HepG2 (cell line): ENCODE measurements around the gene CADPS2. TPM values are rescaled to one million over a fixed set of nuclear protein-coding genes. Genes with fewer than 3 reads are reported as not detected.
A peak's percentile ranks its signal among the peaks of the same experiment; 100 is the strongest.

Experiments
- ATAC-seq: fragments of 200-7000 bp; cut with Tn5 transposase; 3 replicates; pipeline ENCODE4 v1.9.1; 2020; ENCODE audit warnings: mild to moderate bottlenecking, moderate library complexity
- BruUV-seq: library from RNA; stranded (reverse); fragments of 400-500 nt; replicated peaks from 2 replicates; lab custom pipeline; 2021; lab: Mats Ljungman, UMichigan
- CTCF ChIA-PET: fragments of 300-600 bp; formaldehyde crosslinking; extraction: SDS; loops from one replicate; lab custom pipeline; 2021; ENCODE audit warnings: low total read pairs, inconsistent platforms, low intra/inter-chr PET ratio; lab: Yijun Ruan, JAX
- POLR2A ChIA-PET: fragments of 350-600 bp; sonication (Branson Sonifier 250); formaldehyde crosslinking; loops from one replicate; lab custom pipeline; 2020; ENCODE audit warnings: antibody characterized with exemption, inconsistent platforms; lab: Yijun Ruan, JAX
- DNase-seq: peaks from one replicate; pipeline ENCODE4 v3.0.0-alpha.2; 2015; ENCODE audit warnings: low spot score
- FAIRE-seq: peaks from 3 replicates; lab custom pipeline; 2011; peaks lifted over from hg19 to GRCh38; lab: Jason Lieb, UNC
- H2AFZ ChIP-seq: one replicate; pipeline ENCODE4 v1.6.1; 2011; ENCODE audit warnings: low read length, inconsistent platforms
- H3K27ac ChIP-seq: fragments of 300-600 bp; 3 replicates; pipeline ENCODE4 v1.8.0; 2011; ENCODE audit warnings: mixed run types, mild to moderate bottlenecking, mixed read lengths, low read length, inconsistent platforms; ENCODE audit not compliant: insufficient read depth; ENCODE audit errors: extremely low read length
- H3K27me3 ChIP-seq, 2 experiments: fragments of 200-600 bp in 1 of 2; 2 replicates in 1 of 2; 3 replicates in 1 of 2; pipeline versions ENCODE4 v1.6.0 to v1.8.0; 2011; ENCODE audit warnings: low read length in 2 of 2, mild to moderate bottlenecking in 2 of 2, moderate library complexity in 2 of 2, inconsistent platforms in 1 of 2; ENCODE audit not compliant: insufficient read depth in 2 of 2, control insufficient read depth in 1 of 2
- H3K36me3 ChIP-seq, 2 experiments: fragments of 200-600 bp in 1 of 2; replicated peaks in 1 of 2; 2 replicates in 1 of 2; 3 replicates in 1 of 2; pipeline versions ENCODE4 v1.5.1 to v1.8.0; 2011; ENCODE audit warnings: low read length in 2 of 2, inconsistent platforms in 1 of 2; ENCODE audit not compliant: insufficient read depth in 2 of 2, control insufficient read depth in 1 of 2
- H3K4me1 ChIP-seq: 2 replicates; pipeline ENCODE4 v1.5.1; 2012; ENCODE audit warnings: low read length, inconsistent platforms; ENCODE audit not compliant: insufficient read depth
- H3K4me2 ChIP-seq: 2 replicates; pipeline ENCODE4 v1.6.0; 2011; ENCODE audit warnings: low read depth, low read length, inconsistent platforms
- H3K4me3 ChIP-seq, 3 experiments: fragments of 200-600 bp in 1 of 3; sonication (generic), shearing (Covaris generic) in 1 of 3; replicated peaks in 1 of 3; 2 replicates each; pipeline ENCODE4 v1.5.1; 2011 to 2016; ENCODE audit warnings: low read length in 3 of 3, inconsistent platforms in 2 of 3, low read depth in 2 of 3, mild to moderate bottlenecking in 2 of 3, control low read depth in 1 of 3, mixed read lengths in 1 of 3; ENCODE audit not compliant: insufficient read depth in 1 of 3
- H3K79me2 ChIP-seq: one replicate; pipeline ENCODE4 v1.6.1; 2011; ENCODE audit warnings: low read length, inconsistent platforms; ENCODE audit not compliant: insufficient read depth
- H3K9ac ChIP-seq: 2 replicates; pipeline ENCODE4 v1.6.0; 2011; ENCODE audit warnings: mild to moderate bottlenecking, low read depth, low read length, inconsistent platforms; ENCODE audit not compliant: insufficient read depth
- H3K9me3 ChIP-seq: 2 replicates; pipeline ENCODE4 v1.5.1; 2012; ENCODE audit warnings: mild to moderate bottlenecking, low read length
- H4K20me1 ChIP-seq: 2 replicates; pipeline ENCODE4 v1.6.0; 2011; ENCODE audit warnings: inconsistent platforms, mild to moderate bottlenecking, low read length, moderate library complexity; ENCODE audit not compliant: insufficient read depth
- CEBPG ChIP-seq: IDR thresholded peaks from 2 replicates; pipeline ENCODE4 v1.6.1; 2016
- HOXA7 ChIP-seq: sonication (generic); formaldehyde crosslinking; IDR thresholded peaks from 2 replicates; pipeline ENCODE4 v1.8.1; 2022; ENCODE audit warnings: mild to moderate bottlenecking, missing genetic modification reagents, moderate library complexity
- KMT2B ChIP-seq: IDR thresholded peaks from 2 replicates; pipeline ENCODE4 v1.6.1; 2016; ENCODE audit warnings: missing genetic modification reagents, missing compliant biosample characterization
- MXD4 ChIP-seq: IDR thresholded peaks from 2 replicates; pipeline ENCODE4 v1.6.1; 2016; ENCODE audit warnings: mild to moderate bottlenecking, missing biosample characterization, missing genetic modification reagents
- NR2F6 ChIP-seq, 2 experiments: IDR thresholded peaks; 2 replicates each; pipeline ENCODE4 v1.6.1; 2016; ENCODE audit warnings: antibody characterized with exemption in 1 of 2, mild to moderate bottlenecking in 1 of 2
- RFX3 ChIP-seq: IDR thresholded peaks from 2 replicates; pipeline ENCODE4 v1.6.1; 2016; ENCODE audit warnings: missing biosample characterization, missing genetic modification reagents
- TCF12 ChIP-seq, 2 experiments: fragments of 450-650 bp in 1 of 2; sonication (generic) in 1 of 2; formaldehyde crosslinking in 1 of 2; IDR thresholded peaks; 2 replicates each; pipeline versions ENCODE4 v1.6.1 to v1.8.0; 2017 to 2022; ENCODE audit warnings: antibody characterized with exemption in 1 of 2, mild to moderate bottlenecking in 1 of 2, missing genetic modification reagents in 1 of 2, moderate library complexity in 1 of 2
- ZBTB37 ChIP-seq: sonication (generic); formaldehyde crosslinking; IDR thresholded peaks from 2 replicates; pipeline ENCODE4 v1.4.0; 2020; ENCODE audit warnings: mild to moderate bottlenecking, missing genetic modification reagents
- ZNF224 ChIP-seq: sonication (generic); formaldehyde crosslinking; IDR thresholded peaks from 2 replicates; pipeline ENCODE4 v1.5.0; 2020; ENCODE audit warnings: mild to moderate bottlenecking, missing genetic modification reagents
- ZNF383 ChIP-seq: sonication (generic); formaldehyde crosslinking; IDR thresholded peaks from 2 replicates; pipeline ENCODE4 v1.4.0; 2020; ENCODE audit warnings: missing genetic modification reagents, mild to moderate bottlenecking, borderline replicate concordance
- ZNF570 ChIP-seq: sonication (generic); formaldehyde crosslinking; IDR thresholded peaks from 2 replicates; pipeline ENCODE4 v1.4.0; 2020; ENCODE audit warnings: mild to moderate bottlenecking, missing genetic modification reagents, borderline replicate concordance
- ZNF883 ChIP-seq: sonication (generic); formaldehyde crosslinking; IDR thresholded peaks from 2 replicates; pipeline ENCODE4 v1.5.1; 2020; ENCODE audit warnings: mild to moderate bottlenecking, missing genetic modification reagents; ENCODE audit errors: not compliant biosample characterization
- ZZZ3 ChIP-seq: sonication (generic); formaldehyde crosslinking; IDR thresholded peaks from 2 replicates; pipeline ENCODE4 v1.4.0; 2020; ENCODE audit warnings: missing genetic modification reagents, mild to moderate bottlenecking, borderline replicate concordance
- WGBS: methylation state at CpG from one replicate; pipeline ENCODE4 v1.1.6; 2017; ENCODE audit warnings: low lambda C conversion rate; 5-methylcytosine and 5-hydroxymethylcytosine counted together
- in situ Hi-C: cut with HindIII; loops from 2 replicates; pipeline ENCODE4 v1.10.0; 2017; ENCODE audit warnings: low pct_unique_long_range_greater_than_20kb; ENCODE audit not compliant: extremely low pct_ligation_motif_present
- intact Hi-C: fragments of 100-400 bp; cut with micrococcal nuclease; formaldehyde crosslinking; loops from one replicate; pipeline ENCODE4 v1.10.0; 2022; ENCODE audit not compliant: unreplicated experiment
- polyA plus RNA-seq, 8 experiments: library from polyadenylated mRNA; depleted of rRNA in 3 of 8; stranded (reverse) in 7 of 8; unstranded in 1 of 8; fragments of >200 nt; fragmentation: Illumina TruSeq in 4 of 8; extraction: Trizol in 4 of 8; gene quantifications; 2 replicates each; pipeline versions ENCODE4 v1.2.1 to v1.2.3, GENCODE V29; 2011 to 2016; ENCODE audit warnings: low read depth in 4 of 8, missing spikeins in 1 of 8, mixed read lengths in 1 of 8; ENCODE audit not compliant: insufficient read depth in 1 of 8
- total RNA-seq, 5 experiments: library from RNA; depleted of rRNA; stranded (reverse); fragments of >200 nt; fragmentation: Illumina TruSeq; extraction: Trizol; gene quantifications; 2 replicates each; pipeline ENCODE4 v1.2.3, GENCODE V29; 2016; ENCODE audit warnings: low read depth in 1 of 5
- TF ChIP-seq, protein P1 (sequence below): sonication (generic); formaldehyde crosslinking; IDR thresholded peaks from 2 replicates; pipeline ENCODE4 v1.5.0; 2020; ENCODE audit warnings: mild to moderate bottlenecking, missing genetic modification reagents
- TF ChIP-seq, protein P2 (sequence below): sonication (generic); formaldehyde crosslinking; IDR thresholded peaks from 2 replicates; pipeline ENCODE4 v1.5.0; 2020; ENCODE audit warnings: missing genetic modification reagents

CADPS2 gene
- total and polyA plus RNA-seq, 2 of the 13 experiments (the other 11 are each of a cell fraction or from before 2014, with no cell fraction given): 17.6 to 43.8 TPM

DNA sequence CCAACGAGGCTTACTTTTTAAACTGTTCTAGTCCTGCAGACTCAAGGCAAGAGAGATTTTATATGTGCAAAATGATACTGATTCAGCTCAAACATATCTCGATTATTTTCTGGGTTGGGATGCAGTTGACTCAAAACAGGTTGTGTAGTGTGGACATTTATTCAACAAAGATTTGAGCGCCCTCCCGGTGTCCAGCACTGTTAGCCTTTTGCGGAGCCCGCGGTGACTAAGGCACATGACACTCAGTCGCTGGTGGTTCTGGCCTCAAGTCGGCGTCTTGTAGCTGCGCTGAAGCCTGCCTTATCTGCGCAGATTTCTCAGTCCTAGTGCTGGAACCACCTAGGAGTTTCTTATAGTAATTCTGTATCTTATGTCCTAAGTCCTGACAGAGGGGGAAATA, 938 bp upstream of the CADPS2 start (continued):
- no peak for TF ChIP-seq ZBTB37 (CRISPR knock-in tag)
- TF ChIP-seq CEBPG (CRISPR knock-in tag): no peak
- no peak for TF ChIP-seq ZNF883 (CRISPR knock-in tag)
- no peak for TF ChIP-seq NR2F6 (IDR thresholded peaks at IDR 0.05)
- TF ChIP-seq NR2F6 (CRISPR knock-in tag; IDR thresholded peaks at IDR 0.05): no peak
- no peak for TF ChIP-seq TCF12 (IDR thresholded peaks at IDR 0.05)
- TF ChIP-seq TCF12 (CRISPR knock-in tag; IDR thresholded peaks at IDR 0.05): no peak
- no peak for TF ChIP-seq ZZZ3 (CRISPR knock-in tag)

DNA sequence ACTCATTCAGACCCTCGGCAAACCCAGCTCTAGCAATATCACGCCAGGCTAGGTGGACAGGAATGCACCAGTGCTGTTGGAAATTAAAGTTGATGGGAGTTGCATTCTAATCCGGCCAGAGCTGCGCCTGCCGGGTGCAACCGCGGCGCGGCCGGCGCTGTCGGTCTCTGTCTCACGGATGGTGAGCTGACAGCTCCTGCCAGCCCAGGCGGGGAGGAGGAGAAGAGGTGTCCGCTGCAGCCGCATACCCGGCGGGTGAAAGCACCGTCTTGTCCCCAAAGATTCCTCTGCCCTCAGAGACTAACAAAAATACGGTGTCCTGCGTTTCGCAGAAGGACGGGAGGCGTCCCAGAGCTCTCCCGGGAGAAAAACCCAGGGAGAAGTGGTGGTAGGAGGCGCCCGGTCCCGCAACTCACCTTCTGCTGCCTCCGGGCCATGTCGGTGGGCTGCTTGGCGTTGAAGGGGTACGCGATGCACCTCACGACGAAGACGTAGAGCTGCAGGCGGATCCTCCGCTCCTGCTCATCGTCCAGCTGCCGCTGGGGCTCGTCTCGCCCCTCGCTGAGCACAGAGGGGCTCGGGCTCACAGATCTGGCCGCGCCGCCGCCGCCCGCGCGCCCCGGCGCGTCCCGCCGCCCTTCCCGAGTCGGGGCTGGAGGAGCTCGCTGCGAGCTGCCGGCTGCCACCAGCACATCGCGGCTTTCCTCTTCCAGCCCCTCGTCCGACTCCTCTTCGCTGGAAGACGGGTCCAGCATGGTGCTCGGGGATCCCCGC, 490 bp downstream of the CADPS2 start:
- Histone ChIP-seq H3K9me3 (no peaks in the 10 kb centered on the region), H2AFZ (no peak overlapping the region), H3K4me1 (peaks cover 54% of the 10 kb centered on the region), H3K27ac (peak overlapping the region; percentile 89), H3K9ac (peak overlapping the region; percentile 87), H4K20me1 (no peaks in the 10 kb centered on the region; the same call in 1 of the 2 replicates), H3K4me2 (peak overlapping the region; percentile 94), H3K4me3 (peak overlapping the region; percentile 81 to 98 (median 92)), H3K27me3 (no peaks in the 10 kb centered on the region; a peak in 1 of 5 replicates), H3K79me2 (peaks cover 14% of the 10 kb centered on the region), H3K36me3 (no peaks in the 10 kb centered on the region)
- intact Hi-C loops (loop anchor here (1.0 to 5.0 kb wide), 8 partner anchors 37 to 333 kb away; no protein-coding TSS in a partner anchor), in situ Hi-C loops (loop anchor here (10.0 kb wide), 1 partner anchor 81 kb away; no protein-coding TSS in a partner anchor)
- ChIA-PET CTCF (no interaction called here), POLR2A (interaction anchor here (0.6 to 1.6 kb wide), 10 partner anchors 8 to 209 kb away, joined by 3 to 7 read pairs (median 4); no protein-coding TSS in a partner anchor)
- DNase-seq (peak; percentile 34), FAIRE-seq (no peak), ATAC-seq (peak; percentile 64)
- 0% methylated on average over 5 of the region's 70 CpGs for WGBS
- no TSS peak for BruUV-seq
- no peak for TF ChIP-seq RFX3
- peak; percentile 54; the same call in 1 of the 2 replicates for TF ChIP-seq KMT2B (CRISPR knock-in tag)
- no peak for TF ChIP-seq ZNF224
- TF ChIP-seq ZNF570 (CRISPR knock-in tag): no peak; the same call in 1 of the 2 replicates
- TF ChIP-seq, protein P1, sequence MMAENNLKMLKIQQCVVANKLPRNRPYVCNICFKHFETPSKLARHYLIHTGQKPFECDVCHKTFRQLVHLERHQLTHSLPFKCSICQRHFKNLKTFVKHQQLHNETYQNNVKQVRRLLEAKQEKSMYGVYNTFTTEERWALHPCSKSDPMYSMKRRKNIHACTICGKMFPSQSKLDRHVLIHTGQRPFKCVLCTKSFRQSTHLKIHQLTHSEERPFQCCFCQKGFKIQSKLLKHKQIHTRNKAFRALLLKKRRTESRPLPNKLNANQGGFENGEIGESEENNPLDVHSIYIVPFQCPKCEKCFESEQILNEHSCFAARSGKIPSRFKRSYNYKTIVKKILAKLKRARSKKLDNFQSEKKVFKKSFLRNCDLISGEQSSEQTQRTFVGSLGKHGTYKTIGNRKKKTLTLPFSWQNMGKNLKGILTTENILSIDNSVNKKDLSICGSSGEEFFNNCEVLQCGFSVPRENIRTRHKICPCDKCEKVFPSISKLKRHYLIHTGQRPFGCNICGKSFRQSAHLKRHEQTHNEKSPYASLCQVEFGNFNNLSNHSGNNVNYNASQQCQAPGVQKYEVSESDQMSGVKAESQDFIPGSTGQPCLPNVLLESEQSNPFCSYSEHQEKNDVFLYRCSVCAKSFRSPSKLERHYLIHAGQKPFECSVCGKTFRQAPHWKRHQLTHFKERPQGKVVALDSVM (CRISPR knock-in tag): no peak
- no peak for TF ChIP-seq MXD4 (CRISPR knock-in tag)
- TF ChIP-seq HOXA7 (CRISPR knock-in tag): no peak
- no peak for TF ChIP-seq ZNF383 (CRISPR knock-in tag)
- TF ChIP-seq, protein P2, sequence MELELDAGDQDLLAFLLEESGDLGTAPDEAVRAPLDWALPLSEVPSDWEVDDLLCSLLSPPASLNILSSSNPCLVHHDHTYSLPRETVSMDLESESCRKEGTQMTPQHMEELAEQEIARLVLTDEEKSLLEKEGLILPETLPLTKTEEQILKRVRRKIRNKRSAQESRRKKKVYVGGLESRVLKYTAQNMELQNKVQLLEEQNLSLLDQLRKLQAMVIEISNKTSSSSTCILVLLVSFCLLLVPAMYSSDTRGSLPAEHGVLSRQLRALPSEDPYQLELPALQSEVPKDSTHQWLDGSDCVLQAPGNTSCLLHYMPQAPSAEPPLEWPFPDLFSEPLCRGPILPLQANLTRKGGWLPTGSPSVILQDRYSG (CRISPR knock-in tag): no peak
